Activated CD8-positive, alpha-beta memory T cell treated with anti-CD3 and anti-CD28 coated beads, Interleukin-2, amount 50 U/mL, for 1 hour (primary cell): ENCODE data around the gene TMIGD2.
"Not testable (repeated sequence)": the region's sequence is repeated elsewhere in the genome, so short reads cannot be mapped to it uniquely, and the experiment has no call there.

ENCODE experiments used
- DNase-seq: peaks from one replicate; pipeline ENCODE4 v3.0.0-alpha.2; 2020; ENCODE audit errors: extremely low read depth

TMIGD2 gene, protein sequence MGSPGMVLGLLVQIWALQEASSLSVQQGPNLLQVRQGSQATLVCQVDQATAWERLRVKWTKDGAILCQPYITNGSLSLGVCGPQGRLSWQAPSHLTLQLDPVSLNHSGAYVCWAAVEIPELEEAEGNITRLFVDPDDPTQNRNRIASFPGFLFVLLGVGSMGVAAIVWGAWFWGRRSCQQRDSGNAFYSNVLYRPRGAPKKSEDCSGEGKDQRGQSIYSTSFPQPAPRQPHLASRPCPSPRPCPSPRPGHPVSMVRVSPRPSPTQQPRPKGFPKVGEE

DNA sequence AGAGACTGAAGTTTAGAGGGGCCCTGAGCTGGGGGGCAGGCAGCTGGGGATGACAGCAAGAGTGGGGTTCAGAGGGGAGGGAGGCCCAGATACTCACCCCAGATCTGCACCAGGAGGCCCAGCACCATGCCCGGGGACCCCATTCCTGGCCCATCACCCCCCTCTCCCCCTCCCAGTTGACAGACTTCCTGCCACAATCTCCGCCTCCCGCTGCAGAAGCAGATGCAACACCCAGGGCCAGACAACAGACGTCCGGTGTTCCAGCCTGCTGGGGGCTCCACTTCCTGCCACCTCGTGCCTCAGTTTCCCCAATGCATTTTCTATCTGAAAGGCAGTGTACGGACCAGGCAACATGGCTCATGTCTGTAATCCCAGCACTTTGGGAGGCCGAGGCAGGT lies at the start of gene TMIGD2:
Gene TMIGD2, minus strand, starts transcription at position 147 of the 398 bp plus-strand sequence. Its CDS starts 4 bp downstream, at position 143.
- no peak for DNase-seq

DNA sequence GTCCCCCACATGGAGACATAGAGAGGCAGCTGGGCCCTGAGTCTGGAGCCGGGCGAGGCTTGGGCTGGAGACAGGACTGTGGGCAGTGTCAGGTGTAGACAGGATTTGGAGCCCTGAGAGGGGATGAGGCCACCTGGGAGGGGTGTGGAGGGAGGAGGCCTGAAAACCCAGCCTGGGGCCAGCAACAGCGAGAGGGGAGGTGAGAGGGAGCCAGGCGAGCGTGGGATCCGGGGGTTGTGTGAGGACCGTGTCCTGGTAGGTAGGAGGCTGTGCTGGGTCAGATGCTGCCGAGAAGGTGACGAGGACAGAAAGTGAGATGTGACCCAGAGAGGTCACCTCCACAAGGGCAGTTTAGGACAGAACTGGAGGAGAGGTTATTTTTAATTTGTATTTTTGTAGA lies 48.5 kb upstream of the TMIGD2 start:
- DNase-seq: no peak

DNA sequence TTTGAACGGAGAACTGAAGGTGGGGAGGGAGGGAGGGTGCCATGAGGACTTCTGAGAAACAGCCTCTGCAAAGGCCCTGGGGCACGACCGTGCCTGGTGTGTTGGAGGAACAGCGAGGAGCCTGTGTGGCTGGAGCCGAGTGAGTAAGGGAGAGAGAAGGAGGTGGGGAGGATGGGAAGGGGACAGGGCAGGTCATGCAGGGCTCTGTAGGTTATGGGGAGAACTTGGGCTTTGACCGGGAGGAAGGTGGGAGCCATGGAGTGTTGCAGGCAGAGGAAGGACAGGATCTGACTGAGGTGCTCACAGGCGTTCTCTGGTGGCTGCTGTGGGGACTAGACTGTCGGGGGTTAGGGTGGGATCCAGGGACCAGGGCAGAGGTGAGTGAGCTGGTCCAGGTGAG lies 47.9 kb upstream of the TMIGD2 start:
- DNase-seq: no peak

DNA sequence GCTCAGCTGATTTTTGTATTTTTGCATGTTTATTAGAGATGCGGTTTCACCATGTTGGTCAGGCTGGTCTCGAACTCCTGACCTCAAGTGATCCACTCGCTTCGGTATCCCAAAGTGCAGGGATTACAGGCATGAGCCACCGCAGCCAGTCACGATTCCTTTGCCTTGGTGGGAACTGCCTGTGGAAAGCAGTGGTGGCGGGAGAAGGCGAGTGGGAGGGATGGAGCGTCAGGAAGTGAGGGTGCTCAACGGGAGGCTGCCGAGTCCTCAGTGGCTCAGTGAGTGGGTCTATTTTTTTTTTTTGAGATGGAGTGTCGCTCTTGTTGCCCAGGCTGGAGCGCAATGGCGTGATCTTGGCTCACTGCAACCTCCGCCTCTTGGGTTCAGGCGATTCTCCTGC lies 47.0 kb upstream of the TMIGD2 start:
- not testable (repeated sequence) for DNase-seq

DNA sequence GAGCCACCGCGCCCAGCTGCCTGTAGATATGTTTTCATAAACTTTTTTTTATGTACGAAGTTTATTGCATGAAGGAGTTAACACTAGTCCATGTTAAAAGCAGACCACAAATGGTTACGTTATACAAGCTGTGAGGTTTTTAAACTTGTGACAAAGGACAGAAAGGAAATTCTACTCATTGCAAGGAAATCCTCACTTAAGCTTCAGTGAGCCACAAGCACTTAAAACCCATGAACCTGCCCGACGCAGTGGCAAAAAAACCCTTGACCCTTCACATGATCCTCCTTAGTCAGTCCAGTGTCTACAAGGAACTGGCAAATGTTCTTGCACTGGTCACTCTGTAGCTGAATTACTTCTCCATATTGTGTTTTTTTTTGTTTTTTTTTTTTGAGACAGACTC lies 45.3 kb upstream of the TMIGD2 start:
- DNase-seq: no peak

DNA sequence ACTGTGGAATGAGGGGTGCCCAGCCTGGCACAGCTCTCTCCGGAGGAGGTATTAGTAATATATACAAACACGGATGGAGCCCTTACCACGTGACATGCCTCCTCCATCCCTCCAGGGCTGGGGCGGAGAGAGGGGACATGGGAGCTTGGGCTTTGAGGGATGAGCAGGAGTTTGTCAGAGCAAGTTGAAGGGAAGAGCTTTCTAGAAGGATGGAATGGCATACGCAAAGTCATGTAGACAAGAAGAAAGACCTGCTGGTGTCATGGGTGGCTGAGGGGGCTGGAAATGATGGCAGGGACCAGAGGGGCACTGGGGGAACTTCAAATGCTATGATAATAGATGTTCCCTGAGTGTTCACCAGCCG lies 43.8 kb upstream of the TMIGD2 start:
- no peak for DNase-seq

DNA sequence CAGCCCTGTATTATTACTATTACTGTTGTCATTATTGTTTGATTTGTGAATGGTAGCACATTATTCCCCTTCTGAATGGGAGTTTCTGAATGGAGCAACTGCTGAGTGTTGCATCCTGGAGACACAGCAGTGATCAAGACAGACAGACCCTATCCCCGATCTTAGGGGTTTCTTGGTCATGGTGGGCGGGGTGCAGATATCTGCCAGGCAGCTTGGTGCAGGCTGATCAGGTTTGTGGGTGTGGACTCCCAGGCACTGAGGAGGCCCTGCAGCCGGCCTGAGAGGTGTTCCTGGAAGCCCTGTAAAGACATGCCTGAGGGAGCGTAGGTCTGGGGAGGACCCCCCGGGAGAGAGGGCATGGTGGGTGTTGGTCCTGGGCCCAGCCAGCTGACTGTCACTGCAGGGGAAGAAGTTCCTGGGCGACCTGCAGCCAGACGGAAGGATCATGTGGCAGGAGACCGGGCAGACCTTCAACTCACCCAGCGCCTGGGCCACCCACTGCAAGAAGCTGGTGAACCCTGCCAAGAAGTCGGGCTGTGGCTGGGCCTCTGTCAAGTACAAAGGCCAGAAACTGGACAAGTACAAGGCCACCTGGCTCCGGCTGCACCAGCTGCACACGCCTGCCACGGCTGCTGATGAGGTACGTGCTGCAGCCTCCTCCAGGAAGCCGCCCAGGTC lies 43.3 kb upstream of the TMIGD2 start:
- no peak for DNase-seq

DNA sequence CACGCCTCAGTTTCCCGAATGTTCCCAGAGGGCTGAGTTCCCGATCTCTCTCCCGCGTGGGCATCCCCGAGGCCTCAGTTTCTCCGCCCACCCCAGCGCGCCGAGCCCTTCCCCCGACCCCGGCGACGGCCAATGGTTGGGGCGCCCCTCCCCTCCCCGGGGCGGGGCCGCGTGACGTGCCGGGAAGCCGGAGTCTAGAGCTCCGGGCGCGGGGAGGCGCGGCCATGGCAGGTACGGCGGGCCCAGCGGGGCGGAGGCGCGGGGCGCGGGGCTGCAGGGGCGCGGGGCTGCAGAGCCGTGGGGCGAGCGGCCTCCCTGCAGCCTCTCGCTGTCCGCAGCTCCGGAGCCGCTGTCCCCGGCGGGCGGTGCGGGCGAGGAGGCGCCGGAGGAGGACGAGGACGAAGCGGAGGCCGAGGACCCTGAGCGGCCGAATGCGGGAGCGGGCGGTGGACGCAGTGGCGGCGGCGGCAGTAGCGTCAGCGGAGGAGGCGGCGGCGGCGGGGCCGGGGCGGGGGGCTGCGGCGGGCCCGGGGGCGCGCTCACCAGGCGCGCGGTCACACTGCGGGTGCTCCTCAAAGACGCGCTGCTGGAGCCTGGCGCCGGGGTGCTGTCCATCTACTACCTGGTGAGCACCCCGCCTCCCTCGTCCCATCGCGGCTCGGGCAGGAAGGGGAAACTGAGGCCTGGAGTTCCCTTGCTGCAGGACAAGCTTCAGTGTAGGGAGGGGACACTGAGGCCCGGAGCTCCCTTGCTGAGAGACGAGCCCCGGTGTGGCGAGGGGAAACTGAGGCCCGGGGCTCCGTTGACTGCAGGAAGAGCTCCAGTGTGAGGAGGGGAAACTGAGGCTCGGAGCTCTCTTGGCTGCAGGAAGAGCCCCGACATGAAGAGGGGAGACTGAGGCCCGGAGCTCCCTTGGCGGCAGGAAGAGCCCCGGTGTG lies 41.5 kb upstream of the TMIGD2 start, which contains the start of gene MPND:
Gene MPND, plus strand, starts transcription at position 193 of the 938 bp plus-strand sequence. Its CDS starts 32 bp downstream, at position 225.
- DNase-seq: peak; percentile 54

DNA sequence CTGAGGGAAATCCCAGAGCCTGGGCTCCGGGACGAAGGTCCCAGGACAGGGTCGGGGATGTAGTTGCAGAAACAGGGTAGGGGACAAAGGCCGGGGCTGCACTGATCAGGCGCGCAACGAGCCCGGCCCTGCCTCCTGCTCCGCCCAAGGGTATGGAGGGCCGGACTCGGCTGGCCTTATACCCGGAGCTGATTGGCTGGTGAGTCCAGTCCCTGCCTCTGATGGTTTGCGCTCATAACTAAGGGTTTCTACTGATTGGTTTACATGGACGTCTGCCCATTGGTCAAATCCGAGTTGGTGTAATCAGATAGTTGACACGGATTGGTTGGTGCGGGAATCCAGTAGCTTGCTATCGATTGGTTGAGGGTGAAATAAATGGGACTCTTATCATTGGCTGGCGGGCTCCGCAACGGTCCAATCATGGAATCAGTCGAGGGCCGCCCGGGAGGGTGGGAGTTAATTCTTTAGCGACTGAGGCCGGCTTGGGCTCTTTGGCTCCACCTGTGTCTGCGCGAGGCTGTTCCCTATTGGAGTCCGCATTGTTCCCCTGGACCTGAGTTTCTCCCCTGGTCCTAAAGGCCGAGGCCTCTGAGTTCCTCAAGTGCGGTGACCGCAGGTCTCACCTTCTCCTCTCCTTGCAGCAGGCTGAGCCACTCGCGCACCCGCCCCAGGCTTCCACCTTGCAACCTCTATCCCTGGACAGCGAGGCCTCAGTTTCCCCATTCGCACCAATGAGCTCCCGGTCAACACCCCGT lies 40.6 kb upstream of the TMIGD2 start:
- peak; percentile 87 for DNase-seq

DNA sequence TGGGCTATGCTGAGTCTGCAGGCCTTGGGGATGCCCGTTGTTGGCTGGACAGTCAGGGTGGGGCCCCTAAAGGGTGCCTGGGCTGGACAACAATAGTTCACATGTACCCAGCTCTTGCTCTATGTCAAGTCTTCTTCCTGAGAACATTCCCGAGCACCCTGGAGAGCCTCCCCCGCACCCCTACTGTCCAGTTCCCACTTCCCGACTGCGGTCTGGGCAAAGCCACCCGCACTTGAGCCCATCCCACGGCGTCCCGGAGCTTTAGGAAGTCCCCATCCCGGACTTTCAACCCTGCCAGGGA lies 40.1 kb upstream of the TMIGD2 start:
- DNase-seq: no peak

DNA sequence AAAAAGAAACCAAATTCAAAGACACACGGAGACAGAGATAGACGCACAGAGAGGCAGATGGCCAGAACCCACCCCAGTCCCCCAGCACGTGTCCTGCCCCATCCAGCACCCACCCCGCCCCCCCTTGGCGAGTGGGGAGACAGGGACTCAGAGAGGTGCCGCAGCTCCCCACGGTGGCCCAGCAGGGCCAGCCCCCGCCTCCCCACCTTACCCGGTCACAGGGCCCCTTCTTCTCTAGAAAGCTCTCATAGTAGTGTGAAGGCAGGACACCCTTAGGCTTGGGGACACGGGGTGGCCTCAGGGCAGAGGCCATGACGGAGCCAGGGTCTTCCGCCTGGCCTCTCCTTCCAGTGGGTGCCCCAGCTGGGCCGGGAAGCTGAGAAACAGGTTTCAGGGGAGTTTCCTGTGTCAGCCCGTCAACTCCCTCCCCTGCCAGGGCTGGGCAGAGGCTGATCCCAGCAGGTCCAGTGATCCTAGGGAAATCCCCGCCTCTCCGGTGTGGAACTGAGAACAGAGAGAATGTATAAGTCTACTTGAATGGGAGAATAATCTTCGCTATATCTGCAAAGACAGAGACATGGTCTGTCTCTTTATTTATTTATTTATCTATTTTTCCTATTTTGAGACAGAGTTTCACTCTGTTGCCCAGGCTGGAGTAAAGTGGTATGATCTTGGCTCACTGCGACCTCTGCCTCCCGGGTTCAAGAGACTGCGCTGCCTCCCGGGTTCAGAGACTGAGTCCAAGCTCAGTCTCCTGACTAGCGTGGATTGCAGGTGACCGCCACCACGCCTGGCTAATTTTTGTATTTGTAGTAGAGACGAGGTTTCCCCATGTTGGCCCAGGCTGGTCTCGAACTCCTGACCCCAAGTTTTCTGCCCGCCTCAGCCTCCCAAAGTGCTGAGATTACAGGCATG lies 36.5 kb upstream of the TMIGD2 start, which contains the start of gene STAP2:
Gene STAP2, minus strand, starts transcription at position 387 of the 915 bp plus-strand sequence. Its CDS starts 74 bp downstream, at position 313.
- DNase-seq: no peak

DNA sequence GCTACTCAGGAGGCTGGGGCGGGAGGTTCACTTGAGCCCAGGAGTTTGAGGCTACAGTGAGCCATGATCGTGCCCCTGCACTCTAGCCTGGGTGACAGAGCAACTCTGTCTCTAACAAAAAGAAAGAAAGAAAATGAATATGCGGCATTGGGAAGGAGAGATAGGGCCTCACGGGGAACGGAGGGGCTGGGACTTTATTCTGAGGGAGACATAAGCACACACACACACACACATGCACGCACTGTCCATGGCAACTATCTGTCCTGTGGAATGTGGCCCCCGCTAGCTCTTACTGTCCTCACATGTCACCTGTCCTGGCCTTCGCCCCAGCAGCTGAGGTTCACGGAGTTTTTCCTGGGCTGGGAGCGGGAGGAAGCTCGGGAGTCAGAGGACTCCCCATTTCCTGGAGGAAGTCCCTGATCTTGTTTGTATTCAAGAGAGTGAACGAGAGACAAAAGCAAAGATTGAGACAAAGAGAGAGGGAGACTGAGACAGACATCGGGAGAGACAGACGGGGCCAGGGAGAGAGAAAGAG lies 35.8 kb upstream of the TMIGD2 start:
- DNase-seq: no peak

DNA sequence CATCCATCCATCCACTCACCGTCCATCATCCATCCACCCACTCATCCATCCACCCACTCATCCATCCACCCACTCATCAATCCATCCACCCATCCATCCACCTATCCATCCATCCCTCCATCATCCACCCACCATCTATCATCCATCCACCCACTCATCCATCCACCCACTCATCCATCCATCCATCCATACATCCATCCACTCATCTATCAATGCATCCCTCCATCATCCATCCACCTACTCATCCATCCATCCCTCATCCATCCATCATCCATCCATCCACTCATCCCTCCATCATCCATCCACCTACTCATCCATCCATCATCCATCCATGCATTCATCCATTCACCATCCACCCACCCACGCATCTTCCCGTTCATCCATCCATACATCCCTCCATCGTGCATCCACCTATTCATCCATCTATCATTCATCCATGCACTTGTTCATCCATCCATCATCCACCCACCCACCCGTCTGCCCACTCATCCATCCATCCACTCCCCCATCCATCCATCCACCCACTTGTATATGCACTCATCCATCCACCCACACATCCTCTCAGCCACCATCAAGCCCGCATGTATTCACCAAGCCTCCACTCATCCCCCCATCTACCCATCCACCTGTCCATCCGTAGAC lies 32.9 kb upstream of the TMIGD2 start:
- DNase-seq: no peak

DNA sequence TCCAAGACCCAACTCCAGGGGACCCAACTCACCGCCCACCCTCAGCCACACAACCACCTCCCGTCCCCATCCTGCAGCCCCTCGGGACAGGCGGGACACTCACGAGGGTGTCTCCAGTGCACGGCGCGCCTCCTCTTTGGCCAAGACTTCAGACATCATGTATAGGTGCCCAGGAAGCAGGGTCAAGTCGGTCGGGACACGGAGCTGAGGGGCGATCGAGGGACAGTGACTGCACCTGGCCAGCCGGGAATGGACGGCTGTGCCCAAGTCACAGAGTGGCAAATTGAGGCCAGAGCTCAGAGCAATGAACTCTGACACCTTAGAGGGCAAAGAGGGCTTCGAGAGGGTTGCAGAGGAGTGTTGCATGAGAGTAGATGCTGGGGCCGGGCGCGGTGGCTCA lies 27.7 kb upstream of the TMIGD2 start:
- DNase-seq: no peak

DNA sequence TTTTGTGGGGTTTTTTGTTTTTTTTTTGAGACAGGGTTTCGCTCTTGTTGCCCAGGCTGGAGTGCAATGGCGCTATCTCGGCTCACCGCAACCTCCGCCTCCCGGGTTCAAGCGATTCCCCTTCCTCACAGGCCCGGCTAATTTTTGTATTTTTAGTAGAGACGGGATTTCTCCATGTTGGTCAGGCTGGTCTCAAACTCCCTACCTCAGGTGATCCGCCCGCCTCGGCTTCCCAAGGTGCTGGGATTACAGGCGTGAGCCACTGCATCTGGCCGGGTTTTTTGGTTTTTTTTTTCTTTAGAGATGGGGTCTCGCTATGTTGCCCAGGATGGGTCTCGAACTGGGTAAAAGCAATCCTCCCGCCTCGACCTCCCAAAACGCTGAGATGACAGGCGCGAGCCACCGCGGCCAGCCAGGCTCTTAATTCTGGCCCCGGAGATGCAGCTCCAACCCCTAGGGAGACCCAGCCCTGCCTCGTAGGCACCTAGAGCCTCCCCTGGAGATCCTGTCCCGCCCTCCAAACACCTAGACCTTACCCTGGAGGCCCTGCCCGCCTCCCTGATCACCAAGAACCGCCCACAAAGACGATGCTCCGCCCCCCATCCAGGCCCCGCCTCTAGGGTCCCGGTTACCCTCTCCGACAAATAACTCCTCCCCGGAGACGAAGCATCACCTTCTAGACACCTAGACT lies 26.9 kb upstream of the TMIGD2 start:
- DNase-seq: not testable (repeated sequence)

DNA sequence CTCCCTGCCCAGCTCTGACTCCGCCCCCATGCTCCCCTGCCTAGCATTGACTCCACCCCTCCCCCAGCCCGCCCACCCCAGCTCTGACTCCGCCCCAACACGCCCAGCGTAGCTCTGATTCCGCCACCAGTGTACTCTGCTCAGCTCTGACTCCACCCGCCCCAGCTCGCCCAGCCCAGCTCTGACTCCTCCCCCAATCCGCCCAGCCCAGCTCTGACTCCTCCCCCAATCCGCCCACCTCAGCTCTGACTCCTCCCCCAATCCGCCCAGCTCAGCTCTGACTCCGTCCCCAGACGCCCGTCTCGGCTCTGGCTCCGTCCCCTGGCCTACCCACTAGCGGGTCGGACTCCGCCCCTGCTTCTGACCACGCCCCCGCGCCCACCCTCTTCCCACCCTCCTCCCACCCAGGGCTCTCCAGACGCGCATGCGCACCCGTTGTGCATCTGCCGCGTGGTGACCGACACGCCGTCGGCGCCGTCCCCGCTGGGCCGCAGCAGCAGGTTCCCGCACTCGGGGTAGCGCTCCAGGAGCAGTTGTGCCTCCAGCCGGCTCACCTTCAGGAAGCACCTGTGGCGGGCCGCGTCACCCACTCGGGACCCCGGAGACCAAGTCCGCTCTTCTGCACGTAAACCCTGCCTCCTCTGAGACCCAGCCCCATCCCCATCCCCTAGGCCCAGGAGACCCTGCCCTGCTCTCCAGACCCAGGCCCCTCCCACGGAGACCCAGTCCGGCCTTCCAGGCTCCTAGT lies 26.2 kb upstream of the TMIGD2 start:
- DNase-seq: peak; percentile 91

DNA sequence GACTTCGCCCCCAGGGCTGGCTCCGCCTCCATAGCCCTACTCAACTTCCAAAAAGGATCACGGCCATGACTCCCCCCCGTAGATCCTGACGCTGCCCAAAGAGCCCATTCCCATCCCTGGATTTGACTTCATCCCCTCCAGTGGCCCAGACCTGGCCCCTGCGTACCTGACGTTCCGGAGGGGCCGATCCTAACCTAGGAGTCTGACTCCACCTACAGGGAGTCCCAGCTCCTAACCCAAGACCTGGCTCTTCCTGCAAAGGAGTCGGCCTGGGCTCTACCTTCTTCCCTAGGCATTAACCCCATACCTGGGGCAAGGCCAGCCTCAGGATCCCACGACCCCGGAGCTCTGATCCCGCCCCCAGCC lies 25.7 kb upstream of the TMIGD2 start:
- DNase-seq: no peak

DNA sequence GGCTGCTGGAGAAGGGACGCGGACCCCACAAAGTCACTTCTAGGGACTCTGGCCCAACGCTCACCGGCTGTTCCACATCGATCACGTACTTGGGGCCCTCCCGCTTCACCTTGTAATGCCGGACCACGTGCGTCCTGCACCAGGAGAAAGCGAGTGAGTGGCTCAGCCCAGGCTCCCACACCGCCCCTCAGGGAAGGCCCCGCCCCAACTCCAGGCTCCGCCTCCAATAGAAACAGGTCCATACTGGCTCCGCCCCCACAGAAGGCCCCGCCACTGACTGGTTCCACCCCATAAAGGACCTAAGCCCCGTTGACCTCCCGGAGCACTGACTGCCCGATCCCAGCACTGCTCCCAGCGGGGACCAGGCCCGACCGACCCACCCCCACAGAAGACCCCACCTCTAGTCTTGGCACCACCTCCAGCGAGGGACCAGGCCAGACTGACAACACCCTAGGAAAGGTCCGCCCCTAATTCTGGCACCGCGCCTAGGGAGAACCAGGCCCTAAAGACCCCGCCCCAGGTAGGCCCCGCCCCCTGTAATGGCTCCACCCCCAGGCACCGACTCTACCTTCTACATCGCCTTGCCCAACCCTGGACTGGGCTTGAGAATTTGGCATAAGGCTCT lies 25.2 kb upstream of the TMIGD2 start:
- peak; percentile 27 for DNase-seq
